ENCODE measurements around the gene GINS2.

DNA sequence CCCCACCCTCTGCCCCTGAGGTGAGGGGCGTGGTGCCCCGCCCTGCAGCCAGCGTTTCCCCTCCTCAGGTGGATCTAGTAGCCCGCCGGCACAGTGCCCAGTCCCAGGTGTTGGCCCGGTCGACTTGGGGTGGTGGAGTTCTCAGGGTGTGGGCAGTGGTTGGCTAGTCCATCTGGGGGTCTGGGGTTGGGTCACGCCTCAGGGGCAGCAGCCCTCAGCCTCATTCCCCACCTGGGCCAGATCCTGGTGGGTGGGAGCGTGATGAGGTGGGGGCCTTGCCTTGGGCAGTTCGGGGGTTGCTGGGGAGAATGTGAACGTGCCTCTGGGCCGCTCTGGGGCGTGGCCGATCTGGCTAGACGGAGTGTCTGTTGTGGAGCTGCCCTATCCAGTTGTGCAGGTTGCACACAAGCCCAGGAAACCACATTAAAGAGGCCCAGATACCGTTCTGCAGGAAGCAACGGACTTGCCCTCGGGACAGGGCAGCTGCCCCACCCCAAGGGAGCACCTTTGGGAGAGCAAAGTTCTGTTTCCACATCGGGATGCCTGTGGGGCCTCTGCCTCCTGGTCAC lies 43.6 kb downstream of the GINS2 start:
- TF ChIP-seq, protein P1, sequence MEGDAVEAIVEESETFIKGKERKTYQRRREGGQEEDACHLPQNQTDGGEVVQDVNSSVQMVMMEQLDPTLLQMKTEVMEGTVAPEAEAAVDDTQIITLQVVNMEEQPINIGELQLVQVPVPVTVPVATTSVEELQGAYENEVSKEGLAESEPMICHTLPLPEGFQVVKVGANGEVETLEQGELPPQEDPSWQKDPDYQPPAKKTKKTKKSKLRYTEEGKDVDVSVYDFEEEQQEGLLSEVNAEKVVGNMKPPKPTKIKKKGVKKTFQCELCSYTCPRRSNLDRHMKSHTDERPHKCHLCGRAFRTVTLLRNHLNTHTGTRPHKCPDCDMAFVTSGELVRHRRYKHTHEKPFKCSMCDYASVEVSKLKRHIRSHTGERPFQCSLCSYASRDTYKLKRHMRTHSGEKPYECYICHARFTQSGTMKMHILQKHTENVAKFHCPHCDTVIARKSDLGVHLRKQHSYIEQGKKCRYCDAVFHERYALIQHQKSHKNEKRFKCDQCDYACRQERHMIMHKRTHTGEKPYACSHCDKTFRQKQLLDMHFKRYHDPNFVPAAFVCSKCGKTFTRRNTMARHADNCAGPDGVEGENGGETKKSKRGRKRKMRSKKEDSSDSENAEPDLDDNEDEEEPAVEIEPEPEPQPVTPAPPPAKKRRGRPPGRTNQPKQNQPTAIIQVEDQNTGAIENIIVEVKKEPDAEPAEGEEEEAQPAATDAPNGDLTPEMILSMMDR (IDR thresholded peaks at IDR 0.05): no peak
- no peak for TF ChIP-seq POLR2A (IDR thresholded peaks at IDR 0.05)

All from thyroid gland (tissue), 4 donors.